SKM-1 treated with dmso at 0.1 percent for 144 hours (cell line): ENCODE measurements around the gene MGST1.

Experiments used
- DNase-seq: peaks from one replicate; lab custom pipeline; 2025; ENCODE audit not compliant: unreplicated experiment; lab: John Stamatoyannopoulos, UW

MGST1 gene

GRCh38 chr12:16347391-16348298 lies at the start of gene MGST1:
Gene MGST1 (plus strand): TSS chr12:16347645. CDS start chr12:16354253, 6,608 bp downstream.
- peak; percentile 26 for DNase-seq

DNA sequence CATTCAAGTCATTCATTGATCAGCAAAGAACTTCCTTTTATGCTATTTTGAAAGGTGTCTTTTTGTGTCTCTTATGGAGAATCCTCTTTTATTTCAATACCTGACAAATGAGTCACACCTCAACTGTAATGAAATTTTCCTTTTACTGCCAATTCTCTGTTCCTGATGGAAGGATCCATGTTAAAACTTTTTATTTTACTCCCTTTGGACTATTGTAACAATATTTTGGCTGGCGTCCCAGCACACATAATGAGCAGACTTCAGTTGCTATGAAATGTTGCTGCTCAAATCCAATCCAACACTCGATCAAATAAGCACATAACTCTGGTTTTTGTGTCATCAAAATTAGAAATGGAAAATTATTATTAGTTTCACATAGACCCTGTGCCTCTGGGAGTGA lies 48.0 kb upstream of the MGST1 start:
- DNase-seq, result no peak

- no peak for DNase-seq
Measured at GRCh38 chr12:16300122-16300521, 47.3 kb upstream of the MGST1 start.

DNA sequence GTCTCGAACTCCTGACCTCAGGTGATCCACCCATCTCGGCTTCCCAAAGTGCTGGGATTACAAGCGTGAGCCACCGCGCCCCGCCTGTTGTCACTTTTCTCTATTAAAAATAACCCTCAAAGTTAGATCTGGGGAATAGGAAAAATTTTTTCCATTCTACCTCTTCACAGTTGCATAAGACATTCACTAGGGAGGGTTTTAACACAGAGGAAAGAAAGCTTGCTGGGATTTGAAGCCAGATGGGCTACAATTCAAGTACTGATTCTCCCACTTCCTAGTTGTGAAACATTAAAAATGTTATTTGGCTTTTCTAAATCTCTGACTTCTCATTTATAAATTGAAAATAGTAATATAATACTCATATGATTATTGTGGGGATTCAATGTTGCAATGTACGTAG lies 46.7 kb upstream of the MGST1 start:
- no peak for DNase-seq

DNA sequence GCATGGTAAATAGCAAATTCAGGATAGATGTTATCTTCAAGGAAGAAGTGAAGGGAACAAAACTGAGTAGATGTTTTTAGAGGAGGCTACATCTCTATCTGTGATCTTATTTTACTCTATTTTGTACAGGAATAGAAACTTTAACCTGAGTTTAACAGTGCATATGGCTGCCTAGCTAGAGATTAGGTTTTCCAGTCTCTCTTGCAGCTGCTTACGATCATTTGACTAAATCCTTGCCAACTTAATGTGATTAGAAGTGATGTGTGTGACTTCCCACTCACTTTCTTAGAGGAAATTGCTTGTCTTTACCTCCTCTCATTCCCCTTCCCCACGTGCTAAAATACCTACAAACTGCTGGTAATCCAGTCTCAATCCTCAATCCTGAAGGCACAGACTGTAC lies 43.5 kb upstream of the MGST1 start:
- DNase-seq, result no peak

DNA sequence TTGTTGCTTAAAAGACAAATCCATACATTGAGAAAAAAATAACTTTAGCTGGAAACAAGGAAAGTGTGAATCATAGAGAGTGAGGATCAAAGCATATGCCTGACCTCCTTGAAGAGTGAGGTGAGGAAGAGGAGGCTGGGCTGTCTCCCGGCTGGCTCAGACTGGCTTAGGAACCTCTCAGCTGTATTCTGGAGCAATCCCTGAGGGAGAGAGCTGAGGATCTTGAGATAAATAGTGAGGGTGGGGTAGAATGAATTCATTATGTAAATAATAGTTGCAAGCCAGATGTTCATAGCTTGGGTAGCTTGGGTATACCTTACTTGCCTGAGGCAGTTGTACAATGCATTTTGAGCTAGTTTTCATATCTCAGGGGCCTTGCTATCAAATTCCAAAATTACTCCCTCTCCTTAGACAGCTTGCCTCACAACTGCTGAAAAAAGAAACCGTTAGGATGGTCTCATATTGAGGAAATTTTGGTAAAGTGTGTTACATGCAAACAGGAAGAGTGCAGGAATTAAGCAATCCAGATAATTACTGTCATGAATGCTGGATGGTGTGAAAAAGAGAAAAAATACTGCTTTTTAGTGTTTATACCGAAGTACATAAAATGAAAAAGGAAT lies 39.5 kb upstream of the MGST1 start:
- peak; percentile 30 for DNase-seq

GRCh38 chr12:16310934-16311333 lies 36.5 kb upstream of the MGST1 start:
- no peak for DNase-seq

DNA sequence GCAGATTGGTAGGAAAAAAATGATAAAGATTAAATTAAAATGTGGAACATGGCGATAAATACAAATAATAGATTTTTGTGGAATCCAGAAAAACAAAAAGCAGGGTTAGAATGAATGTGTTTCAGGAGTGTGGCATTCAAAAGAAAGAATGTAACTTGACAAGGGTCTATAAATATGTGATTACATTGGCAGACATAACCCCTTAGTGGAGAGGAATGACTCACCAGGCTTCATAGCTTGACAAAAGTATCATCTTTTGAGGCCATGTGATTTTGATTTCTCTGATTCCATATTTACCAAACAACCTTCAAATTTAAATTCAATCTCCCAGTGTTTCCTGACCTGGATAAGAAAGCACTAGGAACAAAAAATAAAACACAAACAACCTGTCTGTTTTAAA lies 24.4 kb upstream of the MGST1 start:
- no peak for DNase-seq

DNA sequence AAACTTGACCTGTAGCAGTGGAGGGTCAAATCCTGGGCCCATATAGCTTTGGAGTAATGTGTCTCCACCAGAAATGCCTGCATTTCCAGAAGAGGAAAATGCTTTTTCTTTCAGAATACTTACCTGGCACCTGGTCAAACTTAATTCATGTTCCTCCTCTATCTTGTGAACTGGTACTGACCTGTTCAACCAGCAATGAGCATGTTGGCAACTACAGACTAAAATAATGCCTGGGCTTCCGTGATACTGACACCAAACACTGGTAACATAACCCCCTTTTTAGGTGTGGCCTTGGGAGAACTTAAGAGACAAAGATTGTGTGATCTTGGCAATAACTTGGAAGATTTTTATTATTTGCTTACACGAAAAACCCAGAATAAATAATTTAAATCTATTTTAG lies 23.8 kb upstream of the MGST1 start:
- DNase-seq, result no peak

DNA sequence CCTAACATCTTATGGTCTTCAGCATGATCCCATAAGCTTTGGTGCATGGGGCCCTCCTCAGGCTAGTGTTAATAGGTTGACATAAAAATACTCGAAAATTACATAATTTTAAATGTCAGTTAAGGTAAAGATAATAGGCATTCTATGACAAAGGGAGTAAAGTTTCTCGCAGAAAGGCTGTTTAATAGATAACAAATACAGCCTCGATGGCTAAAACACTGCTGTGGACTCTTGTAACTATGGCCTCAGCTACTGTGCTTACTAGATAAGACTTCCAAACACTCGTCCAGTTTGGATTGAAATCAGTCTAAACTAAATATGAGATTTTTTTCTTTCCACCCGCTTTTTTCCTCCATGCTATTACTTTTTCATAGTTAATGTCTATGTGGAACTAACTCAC lies 23.2 kb upstream of the MGST1 start:
- no peak for DNase-seq

DNA sequence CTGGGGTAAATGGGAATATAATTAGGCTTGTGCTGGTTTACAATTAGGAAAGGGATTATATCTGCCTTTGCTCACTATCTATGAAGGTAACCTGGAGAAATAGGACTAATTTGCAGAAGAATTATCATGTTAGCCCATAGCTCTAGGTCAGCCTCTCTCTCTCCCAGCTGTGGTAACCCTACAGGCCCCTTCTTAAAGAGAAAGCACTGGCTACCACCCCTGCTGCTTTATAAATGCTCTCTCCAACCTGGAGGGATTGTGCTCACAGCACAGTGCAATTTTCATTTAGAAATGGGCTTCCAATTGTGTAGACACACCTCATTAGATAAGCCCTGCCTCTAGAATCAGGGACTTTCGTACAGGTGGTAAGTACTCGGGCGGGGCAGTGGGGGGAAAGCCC lies 22.7 kb upstream of the MGST1 start:
- DNase-seq, result no peak

DNA sequence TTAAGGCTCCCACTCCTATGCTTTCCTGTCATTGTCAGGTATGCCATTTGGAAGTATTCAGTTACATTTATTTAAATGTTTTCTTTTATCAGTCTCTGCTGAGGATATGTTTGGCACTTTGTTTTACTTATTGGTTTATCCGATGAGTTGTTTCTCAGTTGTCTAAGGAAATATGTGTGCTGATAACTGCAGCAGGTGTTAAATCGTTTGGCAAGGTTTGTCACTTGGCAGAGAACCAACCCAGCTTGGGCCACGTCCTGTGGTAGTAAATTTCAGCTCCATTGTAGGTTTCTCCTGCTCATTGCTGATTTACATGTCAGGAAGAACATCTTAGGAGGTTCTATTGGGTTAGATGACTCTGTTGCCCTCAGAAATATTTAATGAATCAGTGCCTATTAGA lies 22.0 kb upstream of the MGST1 start:
- no peak for DNase-seq

- DNase-seq, result no peak
Measured at GRCh38 chr12:16327963-16328362, 19.5 kb upstream of the MGST1 start.

DNA sequence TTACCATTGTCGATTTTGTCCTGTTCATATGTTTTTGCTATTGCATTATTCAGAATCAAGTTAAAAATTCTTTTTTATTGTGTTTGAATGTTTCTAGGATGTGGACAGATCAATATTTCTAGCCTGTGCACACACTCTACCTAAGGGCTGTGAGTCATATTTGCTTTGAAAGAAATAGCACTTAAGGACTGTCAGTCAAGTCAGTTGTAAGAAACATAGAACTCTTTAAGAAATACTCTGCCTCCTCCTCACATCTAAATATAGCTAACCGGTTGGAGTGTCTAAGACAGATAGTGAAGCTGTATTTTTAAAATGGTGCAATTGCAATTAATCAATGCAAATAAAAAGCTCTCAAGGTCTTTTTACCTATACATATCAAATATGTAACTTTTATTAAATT lies 17.9 kb upstream of the MGST1 start:
- no peak for DNase-seq

DNA sequence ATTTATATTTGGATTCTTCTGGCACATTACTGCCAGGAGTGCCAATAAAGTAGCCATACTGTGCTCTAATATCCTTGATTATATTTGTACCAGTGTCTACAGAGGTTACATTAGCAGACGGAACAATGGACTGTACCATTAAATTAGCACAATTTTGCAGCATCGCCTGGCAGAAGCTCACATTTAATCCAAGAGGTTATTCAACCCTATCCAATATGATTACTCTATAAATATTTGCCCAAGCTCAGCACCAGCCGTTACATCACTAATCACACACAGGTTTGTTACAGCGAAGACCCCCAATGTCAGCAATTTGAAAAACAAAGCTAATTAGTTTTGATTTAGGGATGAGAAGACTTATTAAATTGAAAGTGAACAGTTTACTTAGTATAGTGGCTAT lies 16.9 kb upstream of the MGST1 start:
- DNase-seq, result no peak

DNA sequence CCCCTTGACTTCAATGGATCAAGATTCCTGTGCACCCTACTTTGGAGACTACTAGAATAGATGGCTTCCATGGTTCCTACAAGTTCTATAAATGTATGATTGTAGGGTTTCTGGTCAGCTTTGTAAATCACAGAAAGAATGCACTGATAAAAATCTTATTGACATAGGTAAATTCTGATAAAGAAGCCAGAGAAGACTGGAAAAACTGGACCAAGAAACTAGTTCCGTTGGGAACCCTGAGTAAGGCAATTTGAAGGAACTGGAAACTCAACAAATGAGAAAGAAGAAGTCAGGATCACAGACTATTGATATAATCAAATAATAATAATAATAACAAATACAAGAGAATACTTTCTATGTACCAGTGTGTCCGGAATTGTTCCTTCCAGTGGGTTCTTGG lies 15.4 kb upstream of the MGST1 start:
- DNase-seq, result no peak

- DNase-seq, result no peak
Measured at GRCh38 chr12:16335838-16336237, 11.6 kb upstream of the MGST1 start.

- no peak for DNase-seq
Measured at GRCh38 chr12:16344269-16344668, 3.2 kb upstream of the MGST1 start.

GRCh38 chr12:16345105-16345504 lies 2.3 kb upstream of the MGST1 start:
- DNase-seq, result no peak

DNA sequence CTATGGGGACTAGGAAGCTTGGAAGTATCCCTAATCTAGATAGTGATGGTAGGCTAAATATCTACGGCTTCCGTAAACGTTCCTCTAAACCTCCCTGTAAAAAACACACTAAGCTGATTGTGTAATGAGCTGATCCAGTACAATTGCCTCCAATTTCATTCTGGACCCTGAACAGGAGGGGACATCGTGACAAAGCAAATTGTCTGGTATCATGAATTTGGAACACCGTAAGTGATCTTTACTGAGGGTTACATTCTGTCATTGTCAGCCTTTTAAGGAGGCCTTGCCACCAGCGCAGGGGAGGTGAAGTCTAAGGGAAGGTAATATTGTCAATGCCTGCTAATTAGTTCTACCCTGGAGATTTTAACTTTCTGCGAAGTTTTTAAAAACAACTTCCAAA lies 487 bp upstream of the MGST1 start:
- peak; percentile 9 for DNase-seq

DNA sequence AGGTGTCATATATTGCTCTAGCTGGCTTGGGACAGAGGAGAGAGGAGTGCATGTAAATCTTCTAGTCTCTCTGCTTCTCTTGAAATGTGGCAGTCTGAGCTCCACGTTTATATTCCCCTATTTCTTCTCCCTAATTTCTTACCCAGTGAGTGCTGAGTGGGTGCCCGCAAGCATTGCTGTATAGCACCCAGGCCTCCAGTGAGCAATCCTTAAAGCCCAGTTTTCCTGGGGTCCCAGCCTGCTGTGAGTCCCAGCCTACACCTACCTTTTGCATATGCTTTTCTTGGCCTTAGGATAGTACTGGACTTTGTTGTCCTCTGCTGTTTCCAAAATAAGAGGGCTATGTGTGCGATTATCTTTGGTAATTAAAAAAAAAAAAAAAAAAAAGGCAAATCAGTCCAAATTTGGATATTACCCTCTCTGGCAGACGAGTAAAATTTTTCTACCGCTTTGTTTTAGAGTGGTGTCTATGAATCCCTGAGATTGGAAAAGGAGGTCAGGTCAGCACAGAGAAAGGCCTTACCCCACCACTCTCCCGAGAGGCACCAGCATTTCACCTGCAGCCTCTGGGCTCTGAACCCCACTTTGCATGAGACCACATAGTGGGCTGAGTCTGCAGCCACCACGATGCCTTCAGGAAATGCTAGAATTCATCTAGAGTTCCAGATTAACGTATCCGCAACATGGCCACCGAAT lies 1.1 kb downstream of the MGST1 start:
- DNase-seq, result no peak

DNA sequence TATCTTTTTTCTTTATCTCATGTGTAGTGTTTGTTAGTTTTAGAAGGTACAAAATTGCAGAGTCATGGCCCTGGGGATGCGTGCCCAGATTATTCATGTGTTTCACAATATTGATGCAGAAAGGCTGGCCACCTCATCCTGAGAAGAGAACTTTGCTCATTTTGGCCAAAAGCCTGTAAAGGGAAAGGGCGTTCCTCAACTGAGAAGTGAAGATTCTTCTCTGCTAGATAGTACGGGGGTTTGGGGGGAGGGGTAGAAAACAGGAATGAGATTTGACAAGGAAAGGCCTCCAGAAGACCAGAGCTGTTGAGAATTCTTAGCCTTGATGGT lies 1.7 kb downstream of the MGST1 start:
- DNase-seq, result peak; percentile 39
